GM12891 (cell line): Measurements from ENCODE around the gene ZAP70.

ENCODE experiments used
- DNase-seq: peaks from one replicate; pipeline ENCODE4 v3.0.0; 2011; ENCODE audit warnings: low spot score; ENCODE audit not compliant: insufficient read length
- FAIRE-seq: peaks from 2 replicates; lab custom pipeline; 2011; peaks lifted over from hg19 to GRCh38; lab: Jason Lieb, UNC
- PAX5 ChIP-seq: IDR thresholded peaks from 2 replicates; pipeline ENCODE4 v1.6.1; 2011; ENCODE audit warnings: low read length, moderate library complexity, mild to moderate bottlenecking; ENCODE audit not compliant: insufficient read depth, severe bottlenecking
- POLR2A ChIP-seq: IDR thresholded peaks from 2 replicates; pipeline ENCODE4 v1.6.1; 2011; ENCODE audit warnings: low read depth, low read length, control low read depth
- POLR2AphosphoS5 ChIP-seq: IDR thresholded peaks from 2 replicates; pipeline ENCODE4 v1.6.1; 2011; ENCODE audit warnings: low read depth, low read length, control low read depth
- POU2F2 ChIP-seq: IDR thresholded peaks from 2 replicates; pipeline ENCODE4 v1.6.1; 2011; ENCODE audit warnings: low read depth, mild to moderate bottlenecking, control low read depth, low read length, moderate library complexity
- SPI1 ChIP-seq: IDR thresholded peaks from 2 replicates; pipeline ENCODE4 v1.6.1; 2011; ENCODE audit warnings: low read depth, low read length, control low read depth
- TAF1 ChIP-seq: IDR thresholded peaks from 2 replicates; pipeline ENCODE4 v1.6.1; 2011; ENCODE audit warnings: low read depth, low read length, control low read depth

Gene ZAP70

DNA sequence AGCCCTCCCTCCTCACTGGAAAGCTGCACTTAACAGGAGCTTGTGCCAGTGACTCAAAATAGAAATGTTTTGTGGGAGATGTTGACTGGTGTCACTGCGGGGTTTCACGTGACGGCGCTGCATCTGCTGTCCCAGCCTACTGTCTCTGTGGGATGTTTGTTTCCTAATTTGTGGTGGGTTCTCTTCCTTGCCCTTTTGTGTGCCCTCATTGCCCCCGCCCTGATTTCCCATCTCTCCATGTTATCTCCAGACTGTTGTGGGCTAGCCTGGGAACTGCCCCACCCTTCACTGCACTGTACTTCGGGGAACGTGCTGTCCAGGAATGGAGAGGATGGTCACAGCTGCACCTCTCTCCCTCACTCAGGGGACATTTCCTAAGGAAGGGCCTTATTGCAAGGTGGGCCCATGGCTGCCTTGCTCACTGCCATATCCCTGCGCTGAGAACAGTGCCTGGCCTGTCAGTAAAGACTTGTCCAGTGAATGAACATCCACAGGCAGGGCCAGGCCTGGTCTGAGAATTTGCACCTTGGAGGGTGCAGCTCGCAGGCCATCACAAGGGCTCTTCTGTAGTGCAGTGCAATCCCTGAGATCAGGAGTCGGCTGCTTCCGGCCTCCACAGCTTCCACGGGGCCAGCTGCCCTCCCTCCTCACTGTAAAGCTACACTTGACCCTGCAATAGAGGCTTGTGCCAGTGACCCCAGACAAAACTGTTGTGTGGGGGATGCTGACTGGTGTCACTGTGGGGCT lies 18.1 kb downstream of the ZAP70 start:
- FAIRE-seq, result no peak
- DNase-seq, result no peak

DNA sequence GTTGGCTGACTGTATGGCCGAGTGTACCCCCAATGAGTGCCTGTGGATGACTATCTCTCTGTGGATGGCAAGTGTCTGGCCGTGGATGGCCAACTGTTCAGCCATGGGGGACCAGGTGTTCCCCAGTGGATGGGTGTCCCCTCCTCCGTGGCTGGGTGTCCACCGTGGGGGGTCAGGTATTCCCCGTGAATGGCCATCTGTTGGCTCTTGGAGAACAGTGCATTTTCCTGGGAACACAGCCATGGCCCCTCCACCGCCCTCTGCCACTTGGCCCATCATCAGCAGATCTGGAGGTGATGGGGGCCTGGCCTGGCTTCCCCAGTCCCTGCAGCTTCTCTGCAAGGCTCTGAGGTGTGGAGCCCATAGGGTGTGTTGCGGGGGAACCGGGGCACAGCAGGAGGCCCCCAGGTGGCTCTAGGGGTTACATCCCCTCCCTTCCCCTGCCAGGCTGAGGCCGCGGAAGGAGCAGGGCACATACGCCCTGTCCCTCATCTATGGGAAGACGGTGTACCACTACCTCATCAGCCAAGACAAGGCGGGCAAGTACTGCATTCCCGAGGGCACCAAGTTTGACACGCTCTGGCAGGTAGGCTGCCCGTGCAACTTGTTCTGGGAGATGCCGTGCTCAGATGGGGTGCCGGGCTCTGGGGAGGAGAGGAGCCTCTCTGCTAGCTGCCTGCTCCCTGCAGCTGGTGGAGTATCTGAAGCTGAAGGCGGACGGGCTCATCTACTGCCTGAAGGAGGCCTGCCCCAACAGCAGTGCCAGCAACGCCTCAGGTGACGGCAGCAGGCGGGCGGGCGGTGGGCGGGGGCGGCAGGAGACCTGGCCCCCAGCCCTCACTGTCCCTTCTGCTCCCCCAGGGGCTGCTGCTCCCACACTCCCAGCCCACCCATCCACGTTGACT lies 19.3 kb downstream of the ZAP70 start:
- no peak for DNase-seq
- FAIRE-seq, result no peak
- no peak for TF ChIP-seq POLR2A
- no peak for TF ChIP-seq TAF1

More for the DNA sequence above, 18.1 kb downstream of the ZAP70 start:
- TF ChIP-seq POLR2A, result no peak
- no peak for TF ChIP-seq SPI1
- TF ChIP-seq POU2F2, result no peak
- TF ChIP-seq PAX5, result no peak
- TF ChIP-seq POLR2AphosphoS5, result no peak
- no peak for TF ChIP-seq TAF1

DNA sequence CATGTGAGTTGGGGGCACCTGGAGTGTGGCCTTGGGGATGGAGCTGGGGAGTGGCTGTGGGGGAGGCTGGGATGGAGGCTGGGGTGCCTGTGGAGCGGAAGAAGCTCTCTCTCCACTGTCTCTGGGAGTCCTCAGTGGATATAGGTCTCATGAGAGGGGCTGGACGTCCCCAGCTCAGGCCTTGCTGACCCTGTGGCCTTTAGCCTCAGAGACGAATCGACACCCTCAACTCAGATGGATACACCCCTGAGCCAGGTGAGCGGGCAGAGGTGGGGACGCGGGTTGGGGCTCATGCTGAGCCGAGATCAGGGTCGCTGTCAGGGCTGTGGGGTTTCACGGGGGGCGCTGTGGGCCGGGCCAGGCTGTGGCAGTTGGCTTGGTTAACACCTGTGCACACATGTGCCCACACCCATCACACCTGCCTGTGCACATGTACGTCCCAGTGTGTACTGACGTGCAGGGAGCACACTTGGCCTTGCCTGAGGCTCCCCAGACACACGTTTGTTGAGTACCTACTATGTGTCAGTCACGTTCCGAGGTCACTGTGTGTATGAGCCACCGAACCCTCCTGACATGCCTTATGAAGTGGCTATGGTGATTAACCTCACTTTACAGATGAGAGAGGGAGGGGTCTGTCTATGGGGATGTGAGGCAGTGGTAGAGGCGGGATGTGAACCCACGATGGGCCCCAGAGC lies 20.1 kb downstream of the ZAP70 start:
- FAIRE-seq (no peak), DNase-seq (no peak)
- TF ChIP-seq POLR2AphosphoS5 (no peak), SPI1 (no peak), POU2F2 (no peak), POLR2A (no peak), PAX5 (no peak), TAF1 (no peak)

DNA sequence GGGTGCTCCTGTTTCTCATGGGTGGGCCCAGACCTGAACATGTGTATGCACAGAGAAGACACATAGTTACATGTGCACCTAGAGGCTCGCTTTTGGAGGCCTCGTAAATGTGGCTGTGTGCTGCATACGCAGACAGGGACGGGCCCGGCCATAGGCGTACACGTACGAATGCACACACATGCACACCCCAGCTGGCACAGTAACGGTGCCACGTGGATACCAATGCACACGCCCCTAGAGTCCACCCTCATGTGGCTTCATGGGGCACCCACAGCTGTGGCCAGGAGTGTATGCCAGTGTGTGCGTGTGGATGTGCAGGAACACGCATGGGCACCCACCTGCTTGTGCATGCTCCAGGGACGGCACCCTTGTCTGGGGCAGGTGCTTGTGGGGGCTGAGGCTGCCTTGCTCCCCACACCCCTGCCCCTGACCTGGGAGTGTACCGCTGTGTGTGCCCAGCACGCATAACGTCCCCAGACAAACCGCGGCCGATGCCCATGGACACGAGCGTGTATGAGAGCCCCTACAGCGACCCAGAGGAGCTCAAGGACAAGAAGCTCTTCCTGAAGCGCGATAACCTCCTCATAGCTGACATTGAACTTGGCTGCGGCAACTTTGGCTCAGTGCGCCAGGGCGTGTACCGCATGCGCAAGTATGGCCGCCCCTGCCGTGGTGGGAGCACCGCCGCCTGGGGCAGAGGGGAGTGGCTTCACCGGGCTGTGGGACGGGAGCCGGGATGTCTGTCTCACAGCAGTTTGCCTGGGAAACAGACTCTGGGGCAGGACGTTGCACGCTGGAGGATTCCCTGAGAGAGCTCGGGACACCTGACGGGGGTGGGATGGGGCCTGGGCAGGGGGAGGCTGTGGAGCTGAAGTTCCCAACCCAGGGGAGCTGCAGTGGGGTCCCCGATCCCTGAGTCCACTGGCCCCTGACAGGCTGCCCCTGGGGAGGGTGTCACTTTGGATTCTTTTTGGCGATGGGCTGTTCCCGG lies 21.0 kb downstream of the ZAP70 start:
- DNase-seq (no peak), FAIRE-seq (no peak)
- TF ChIP-seq PAX5 (no peak), POU2F2 (no peak), SPI1 (no peak), POLR2AphosphoS5 (no peak), POLR2A (no peak), TAF1 (no peak)

DNA sequence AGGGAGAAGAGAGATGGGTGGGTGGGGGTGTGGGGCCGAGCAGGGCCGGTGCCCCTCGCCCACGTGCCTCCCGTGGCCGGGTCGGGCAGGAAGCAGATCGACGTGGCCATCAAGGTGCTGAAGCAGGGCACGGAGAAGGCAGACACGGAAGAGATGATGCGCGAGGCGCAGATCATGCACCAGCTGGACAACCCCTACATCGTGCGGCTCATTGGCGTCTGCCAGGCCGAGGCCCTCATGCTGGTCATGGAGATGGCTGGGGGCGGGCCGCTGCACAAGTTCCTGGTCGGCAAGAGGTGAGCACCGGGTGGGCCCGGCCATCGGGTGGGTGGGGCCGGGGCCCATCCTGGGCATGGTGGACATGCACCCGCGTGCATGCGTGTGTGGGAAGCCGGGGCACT lies 21.8 kb downstream of the ZAP70 start:
- DNase-seq (no peak), FAIRE-seq (no peak)
- TF ChIP-seq SPI1 (no peak), POLR2AphosphoS5 (0 out of 2 replicates have a peak, but pooled peaks have one; percentile 24)

DNA sequence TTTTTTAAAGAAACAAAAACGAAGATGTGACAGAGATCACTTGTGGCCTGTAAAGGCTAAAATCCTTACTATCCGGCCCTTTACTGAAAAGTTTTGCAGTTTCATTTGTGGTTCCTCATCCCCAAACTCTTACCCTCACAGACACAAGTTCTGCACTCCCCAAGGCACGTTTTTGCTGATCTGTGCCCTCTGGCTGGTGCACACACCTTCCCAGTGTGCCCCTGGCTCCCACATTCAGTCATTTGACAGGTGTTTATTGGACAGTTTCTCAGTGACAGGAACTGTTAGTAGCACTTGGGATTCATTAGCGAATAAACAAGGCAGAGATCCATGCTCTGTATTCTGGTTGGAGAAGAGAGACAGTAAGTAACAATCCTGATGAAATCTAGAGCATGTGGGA lies 22.8 kb downstream of the ZAP70 start:
- TF ChIP-seq TAF1, result no peak
- no peak for TF ChIP-seq POLR2A
- TF ChIP-seq PAX5, result no peak
- DNase-seq (no peak), FAIRE-seq (no peak)

DNA sequence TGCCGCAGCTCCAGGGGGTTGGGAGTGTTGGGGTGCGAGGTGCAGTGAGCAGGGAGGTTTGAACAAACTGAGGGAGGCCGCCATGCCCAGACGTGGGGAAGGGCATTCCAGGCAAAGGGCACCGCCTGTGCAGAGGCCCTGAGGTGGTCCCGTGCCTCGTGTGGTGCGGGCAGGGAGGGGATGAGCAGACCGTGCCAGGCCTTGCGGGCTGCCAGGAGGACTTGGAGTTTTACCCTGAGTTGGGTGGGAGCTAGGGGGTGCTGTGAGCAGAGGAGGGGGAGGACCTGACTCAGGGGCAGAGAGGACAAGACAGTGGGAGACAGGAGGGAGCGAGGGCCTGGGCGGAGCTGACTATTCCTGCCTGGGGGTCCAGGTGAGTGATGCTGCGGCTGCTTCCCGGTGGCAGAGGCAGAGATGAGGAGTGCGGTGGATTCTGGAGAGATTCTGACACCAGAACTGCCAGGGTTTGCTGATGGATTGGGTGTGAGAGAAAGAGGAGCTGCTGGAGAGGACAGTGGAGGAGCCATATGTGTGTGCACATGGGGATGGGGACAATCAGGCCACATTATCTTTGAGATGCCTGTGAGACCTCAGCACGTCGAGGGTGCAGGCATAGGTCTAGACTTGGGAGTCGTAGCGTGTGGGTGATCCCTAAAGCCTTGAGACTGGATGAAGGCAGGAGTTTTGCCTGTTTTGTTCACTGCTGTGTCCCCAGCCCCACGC lies 23.4 kb downstream of the ZAP70 start:
- DNase-seq, result no peak
- peak; percentile 13; the same call in 1 of the 2 replicates for TF ChIP-seq POLR2AphosphoS5
- TF ChIP-seq POU2F2, result no peak
- no peak for FAIRE-seq

DNA sequence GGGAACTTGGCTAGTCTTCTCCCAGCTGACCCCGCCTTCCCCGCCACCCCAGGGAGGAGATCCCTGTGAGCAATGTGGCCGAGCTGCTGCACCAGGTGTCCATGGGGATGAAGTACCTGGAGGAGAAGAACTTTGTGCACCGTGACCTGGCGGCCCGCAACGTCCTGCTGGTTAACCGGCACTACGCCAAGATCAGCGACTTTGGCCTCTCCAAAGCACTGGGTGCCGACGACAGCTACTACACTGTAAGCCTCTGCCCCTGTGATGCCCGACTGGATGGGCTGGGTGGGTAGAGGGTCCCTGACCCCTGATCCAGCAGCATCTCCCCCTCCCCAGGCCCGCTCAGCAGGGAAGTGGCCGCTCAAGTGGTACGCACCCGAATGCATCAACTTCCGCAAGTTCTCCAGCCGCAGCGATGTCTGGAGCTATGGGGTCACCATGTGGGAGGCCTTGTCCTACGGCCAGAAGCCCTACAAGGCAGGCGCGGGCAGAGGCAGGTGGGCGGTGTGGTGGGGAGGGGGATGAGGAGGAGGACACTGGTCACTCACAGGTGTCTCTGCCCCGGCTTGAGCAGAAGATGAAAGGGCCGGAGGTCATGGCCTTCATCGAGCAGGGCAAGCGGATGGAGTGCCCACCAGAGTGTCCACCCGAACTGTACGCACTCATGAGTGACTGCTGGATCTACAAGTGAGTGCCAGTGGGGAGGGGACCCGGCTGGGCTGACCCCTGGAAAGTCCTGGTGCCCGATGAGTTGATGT lies 24.2 kb downstream of the ZAP70 start:
- FAIRE-seq, result no peak
- TF ChIP-seq TAF1, result no peak
- no peak for TF ChIP-seq SPI1
- no peak for TF ChIP-seq POLR2A
- no peak for TF ChIP-seq POU2F2
- no peak for TF ChIP-seq PAX5
- no peak for TF ChIP-seq POLR2AphosphoS5
- no peak for DNase-seq
